OCI-LY7 (cell line): ENCODE data around the gene SUCNR1. TPM values are rescaled to one million over a fixed set of nuclear protein-coding genes. Genes with fewer than 3 reads are reported as not detected.
"Not testable (repeated sequence)": the region's sequence is repeated elsewhere in the genome, so short reads cannot be mapped to it uniquely, and the experiment has no call there.

ENCODE experiments used
- BruUV-seq: library from RNA; stranded (reverse); fragments of 400-500 nt; replicated peaks from 2 replicates; lab custom pipeline; 2021; lab: Mats Ljungman, UMichigan
- CTCF ChIA-PET: fragments of 300-600 bp; sonication (Branson Sonifier 250); formaldehyde crosslinking; loops from one replicate; lab custom pipeline; 2022; ENCODE audit warnings: antibody characterized with exemption; ENCODE audit not compliant: unreplicated experiment; lab: Charles Lee
- POLR2A ChIA-PET: fragments of 300-600 bp; sonication (Branson Sonifier 250); formaldehyde crosslinking; loops from one replicate; lab custom pipeline; 2022; ENCODE audit warnings: antibody characterized with exemption; lab: Charles Lee
- DNase-seq: peaks from one replicate; pipeline ENCODE4 v3.0.0-alpha.2; 2015; ENCODE audit warnings: low spot score
- H2AFZ ChIP-seq: fragments of 200-600 bp; sonication (generic), shearing (Covaris generic); 2 replicates; pipeline ENCODE4 v1.6.1; 2014; ENCODE audit warnings: mild to moderate bottlenecking, antibody characterized with exemption, low read length, moderate library complexity
- H3K27ac ChIP-seq: fragments of 200-600 bp; sonication (generic); 2 replicates; pipeline ENCODE4 v1.5.1; 2014; ENCODE audit warnings: mixed run types, low read depth, mild to moderate bottlenecking, moderate library complexity, low read length, inconsistent platforms; ENCODE audit not compliant: poor library complexity, severe bottlenecking
- H3K36me3 ChIP-seq: fragments of 200-600 bp; sonication (generic); 2 replicates; pipeline ENCODE4 v1.6.1; 2014; ENCODE audit warnings: mild to moderate bottlenecking, antibody characterized with exemption, low read length, moderate library complexity, mixed read lengths; ENCODE audit not compliant: insufficient read depth
- H3K4me1 ChIP-seq: fragments of 200-600 bp; sonication (generic); 2 replicates; pipeline ENCODE4 v1.5.1; 2014; ENCODE audit warnings: mild to moderate bottlenecking, low read length; ENCODE audit not compliant: insufficient read depth, poor library complexity, severe bottlenecking
- H3K4me2 ChIP-seq: fragments of 200-600 bp; sonication (generic); 2 replicates; pipeline ENCODE4 v1.6.1; 2014; ENCODE audit warnings: mild to moderate bottlenecking, low read length
- H3K4me3 ChIP-seq: fragments of 200-600 bp; sonication (generic); 2 replicates; pipeline ENCODE4 v1.5.1; 2014; ENCODE audit warnings: mild to moderate bottlenecking, low read depth, low read length; ENCODE audit not compliant: poor library complexity, severe bottlenecking
- H3K79me2 ChIP-seq: fragments of 200-600 bp; sonication (generic); 2 replicates; pipeline ENCODE4 v1.6.1; 2016; ENCODE audit warnings: low read depth, mild to moderate bottlenecking, low read length, moderate library complexity, mixed read lengths; ENCODE audit not compliant: insufficient read depth
- H3K9me2 ChIP-seq: fragments of 200-600 bp; sonication (generic); 2 replicates; pipeline ENCODE4 v1.6.1; 2016; ENCODE audit warnings: mild to moderate bottlenecking, low read length, mixed read lengths; ENCODE audit not compliant: insufficient read depth
- H3K9me3 ChIP-seq: fragments of 200-600 bp; sonication (generic); 2 replicates; pipeline ENCODE4 v1.6.1; 2014; ENCODE audit warnings: mild to moderate bottlenecking, mixed run types, low read length, mixed read lengths
- H4K20me1 ChIP-seq: fragments of 200-600 bp; sonication (generic); 2 replicates; pipeline ENCODE4 v1.6.1; 2014; ENCODE audit warnings: mild to moderate bottlenecking, antibody characterized with exemption, low read length, moderate library complexity, mixed read lengths; ENCODE audit not compliant: insufficient read depth
- CTCF ChIP-seq: fragments of 200-600 bp; sonication (generic); conservative IDR thresholded peaks from 2 replicates; pipeline ENCODE4 v1.5.1; 2014; ENCODE audit warnings: mild to moderate bottlenecking, antibody characterized with exemption, low read length, moderate library complexity, mixed read lengths
- EZH2phosphoT487 ChIP-seq: fragments of 200-600 bp; sonication (generic); IDR thresholded peaks from 2 replicates; pipeline ENCODE4 v1.6.1; 2018; ENCODE audit warnings: low read depth, borderline replicate concordance, mild to moderate bottlenecking, mixed run types, antibody characterized with exemption, low read length, moderate library complexity, mixed read lengths
- intact Hi-C: fragments of 100-400 bp; cut with micrococcal nuclease; formaldehyde crosslinking; loops from one replicate; pipeline ENCODE4 v1.10.0; 2022; ENCODE audit not compliant: unreplicated experiment
- total RNA-seq, 2 experiments: library from RNA; depleted of rRNA in 1 of 2; stranded (reverse); fragments of >200 nt in 1 of 2; shearing (Covaris generic) in 1 of 2; gene quantifications; 2 replicates each; pipeline ENCODE4 v1.2.3, GENCODE V29; 2014 to 2022

Gene SUCNR1
- total RNA-seq, 2 experiments from 2014 or later: not detected

DNA sequence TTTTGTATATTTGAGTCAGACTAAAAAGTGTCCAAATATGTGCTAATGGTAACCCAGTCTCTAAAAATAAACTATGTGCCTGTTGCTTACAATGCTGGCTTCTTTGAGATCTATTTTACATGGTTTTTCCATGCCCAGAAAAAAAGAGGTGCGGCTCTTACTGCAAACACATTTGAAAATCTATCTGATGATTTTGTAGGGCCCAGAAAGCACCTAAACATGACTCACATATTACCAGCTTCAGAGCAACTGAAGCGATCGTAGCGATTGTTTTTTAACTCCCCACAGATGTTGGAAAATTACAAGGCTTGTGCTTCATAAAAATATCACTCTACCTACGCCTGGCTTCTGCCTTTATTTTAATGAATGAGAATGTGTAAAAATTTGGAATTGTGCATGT lies 53.5 kb downstream of the SUCNR1 start:
- ChIA-PET CTCF (interaction anchor here (0.5 kb wide), 1 partner anchor 191 kb away, joined by 4 read pairs; no protein-coding TSS in a partner anchor), POLR2A (no interaction called here)
- H3K79me2 ChIP-seq: no peaks in the 10 kb centered on the region

GRCh38 chr3:151927915-151928525 lies 54.6 kb downstream of the SUCNR1 start:
- H3K4me3 ChIP-seq, H3K79me2 ChIP-seq, H4K20me1 ChIP-seq, H3K9me2 ChIP-seq, H3K36me3 ChIP-seq, H3K4me2 ChIP-seq, BruUV-seq, intact Hi-C loops, CTCF ChIA-PET, DNase-seq, H2AFZ ChIP-seq, H3K27ac ChIP-seq, H3K9me3 ChIP-seq, H3K4me1 ChIP-seq: not testable (repeated sequence)
- POLR2A ChIA-PET: interaction anchor here (0.7 kb wide), 1 partner anchor 681 kb away, joined by 4 read pairs; no protein-coding TSS in a partner anchor

More for the DNA sequence above, 53.5 kb downstream of the SUCNR1 start:
- no peak for DNase-seq
- no peaks in the 10 kb centered on the region for H3K9me2 ChIP-seq
- no peaks in the 10 kb centered on the region for H4K20me1 ChIP-seq
- H3K4me1 ChIP-seq: no peaks in the 10 kb centered on the region
- no peak overlapping the region for H3K27ac ChIP-seq
- H3K4me3 ChIP-seq: no peak overlapping the region
- intact Hi-C loops: no loop called here
- H3K36me3 ChIP-seq: no peaks in the 10 kb centered on the region
- no peak overlapping the region for H3K4me2 ChIP-seq
- H2AFZ ChIP-seq: no peak overlapping the region
- no peak for TF ChIP-seq CTCF
- no peak for TF ChIP-seq EZH2phosphoT487
- no peaks in the 10 kb centered on the region for H3K9me3 ChIP-seq
- no TSS peak for BruUV-seq

DNA sequence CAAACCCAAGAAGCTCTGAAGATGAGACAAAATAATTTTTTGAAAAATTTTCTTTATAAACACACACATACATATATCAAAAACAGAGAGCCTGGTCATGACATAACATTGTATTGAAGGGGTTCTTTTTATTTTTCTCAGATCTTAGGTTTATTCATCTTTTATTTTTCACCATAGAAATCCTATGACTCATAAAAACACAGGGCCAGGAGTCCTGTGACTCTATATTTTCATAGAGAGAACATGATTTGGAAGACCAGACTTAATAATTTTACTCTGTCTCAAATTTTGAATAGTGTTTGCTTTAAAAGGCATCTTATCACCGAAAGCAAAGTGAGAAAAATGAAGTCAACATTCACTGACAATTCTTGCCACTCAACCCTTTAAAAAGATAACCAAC lies 57.7 kb downstream of the SUCNR1 start:
- no peak overlapping the region for H3K27ac ChIP-seq
- no peak overlapping the region for H2AFZ ChIP-seq
- CTCF ChIA-PET: no interaction called here
- H3K4me2 ChIP-seq: no peak overlapping the region
- H3K9me2 ChIP-seq: no peaks in the 10 kb centered on the region
- BruUV-seq: no TSS peak
- POLR2A ChIA-PET: no interaction called here
- H3K9me3 ChIP-seq: no peaks in the 10 kb centered on the region
- no peak for DNase-seq
- no peaks in the 10 kb centered on the region for H3K4me1 ChIP-seq
- intact Hi-C loops: no loop called here
- H4K20me1 ChIP-seq: no peaks in the 10 kb centered on the region
- H3K36me3 ChIP-seq: no peaks in the 10 kb centered on the region
- H3K4me3 ChIP-seq: no peak overlapping the region
- no peaks in the 10 kb centered on the region for H3K79me2 ChIP-seq
- TF ChIP-seq EZH2phosphoT487 (no peak), CTCF (no peak)
